Measurements from ENCODE around the gene RPS6KL1.

- TF ChIP-seq, protein P1, sequence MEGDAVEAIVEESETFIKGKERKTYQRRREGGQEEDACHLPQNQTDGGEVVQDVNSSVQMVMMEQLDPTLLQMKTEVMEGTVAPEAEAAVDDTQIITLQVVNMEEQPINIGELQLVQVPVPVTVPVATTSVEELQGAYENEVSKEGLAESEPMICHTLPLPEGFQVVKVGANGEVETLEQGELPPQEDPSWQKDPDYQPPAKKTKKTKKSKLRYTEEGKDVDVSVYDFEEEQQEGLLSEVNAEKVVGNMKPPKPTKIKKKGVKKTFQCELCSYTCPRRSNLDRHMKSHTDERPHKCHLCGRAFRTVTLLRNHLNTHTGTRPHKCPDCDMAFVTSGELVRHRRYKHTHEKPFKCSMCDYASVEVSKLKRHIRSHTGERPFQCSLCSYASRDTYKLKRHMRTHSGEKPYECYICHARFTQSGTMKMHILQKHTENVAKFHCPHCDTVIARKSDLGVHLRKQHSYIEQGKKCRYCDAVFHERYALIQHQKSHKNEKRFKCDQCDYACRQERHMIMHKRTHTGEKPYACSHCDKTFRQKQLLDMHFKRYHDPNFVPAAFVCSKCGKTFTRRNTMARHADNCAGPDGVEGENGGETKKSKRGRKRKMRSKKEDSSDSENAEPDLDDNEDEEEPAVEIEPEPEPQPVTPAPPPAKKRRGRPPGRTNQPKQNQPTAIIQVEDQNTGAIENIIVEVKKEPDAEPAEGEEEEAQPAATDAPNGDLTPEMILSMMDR (IDR thresholded peaks at IDR 0.05), result no peak
- TF ChIP-seq EZH2 (IDR thresholded peaks at IDR 0.05) (no peak), EZH2phosphoT487 (IDR thresholded peaks at IDR 0.05) (no peak)
These were observed 51.2 kb downstream of the RPS6KL1 start for GRCh38 chr14:74871819-74872218.

All from neural progenitor cell (in vitro differentiated cells).